Measurements from ENCODE around the gene CYP27B1. TPM values are rescaled to one million over a fixed set of nuclear protein-coding genes. Genes with fewer than 3 reads are reported as not detected.
"Not testable (repeated sequence)": the region's sequence is repeated elsewhere in the genome, so short reads cannot be mapped to it uniquely, and the experiment has no call there.

CYP27B1 gene
- total RNA-seq, 1 donor from 2014 or later = not detected

GRCh38 chr12:57724936-57725740, 41.7 kb downstream of the CYP27B1 start:
- FAIRE-seq = no peak
- DNase-seq (ENCODE audit: low spot score in 2 of 2) = peak in 1 of 2 donors; percentile 10

DNA sequence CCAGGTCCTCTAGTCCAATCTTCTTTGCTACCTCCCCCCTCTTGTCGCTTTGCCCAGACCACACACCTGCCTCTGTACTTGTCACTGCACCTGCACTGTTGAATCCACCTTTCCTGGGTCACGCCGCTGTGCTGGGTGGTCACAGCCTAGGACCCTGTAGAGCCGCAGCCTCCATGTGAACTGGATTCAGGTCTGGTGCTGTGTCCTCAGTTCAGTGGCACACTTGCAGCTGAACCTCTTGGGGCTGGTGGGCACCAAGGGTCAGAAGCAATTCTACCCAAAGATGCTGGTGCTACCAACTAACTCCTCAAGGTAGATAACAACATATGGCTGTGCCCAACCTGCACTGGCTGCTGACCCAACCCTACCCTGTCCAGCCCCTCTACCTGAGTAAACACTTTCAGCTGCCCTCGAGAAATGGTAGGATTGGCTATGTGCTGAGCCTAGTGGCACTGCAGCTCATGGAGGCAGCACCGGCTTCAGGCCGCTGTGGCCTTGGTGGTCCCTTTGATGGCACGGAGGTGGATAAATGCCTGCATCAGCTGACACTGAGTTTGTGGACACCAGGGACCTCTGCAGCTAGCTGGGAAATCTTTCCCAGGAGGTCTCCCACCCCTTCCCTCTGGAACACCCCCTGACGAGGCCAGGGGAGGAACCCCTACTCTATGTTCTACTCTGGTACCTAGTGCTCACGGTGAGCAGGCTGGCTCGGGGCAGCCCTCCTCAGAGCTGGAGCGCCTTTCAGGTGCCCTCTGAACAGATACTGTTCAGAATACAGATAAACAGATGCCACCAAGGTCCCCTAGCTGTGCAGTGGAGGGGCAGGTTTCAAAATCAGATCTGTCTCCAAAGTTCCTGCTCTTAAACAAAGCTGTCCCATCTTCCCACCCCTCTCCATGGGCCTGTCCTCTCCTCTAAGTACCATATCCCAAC, 42.6 kb downstream of the CYP27B1 start:
- DNase-seq (ENCODE audit: low spot score in 2 of 2) (peak in 1 of 2 donors; percentile 18), FAIRE-seq (no peak)

DNA sequence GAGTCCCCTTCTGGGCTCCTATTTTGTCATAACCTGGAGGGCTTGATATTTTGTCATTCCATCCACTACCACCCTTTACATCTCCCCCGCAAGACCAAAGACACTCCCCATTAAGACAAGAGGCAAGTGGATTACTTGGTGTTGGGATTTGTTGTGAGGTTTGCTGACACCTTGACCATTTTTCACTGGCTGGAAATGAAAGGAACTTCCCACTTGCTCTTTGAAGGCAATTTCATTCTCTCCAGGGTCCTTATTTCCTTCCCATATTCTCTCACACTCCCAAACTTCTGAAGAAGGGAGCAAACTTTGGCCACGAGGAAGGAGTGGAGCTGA, 43.3 kb downstream of the CYP27B1 start:
- peak in 1 of 2 donors; percentile 12 for DNase-seq (ENCODE audit: low spot score in 2 of 2)
- no peak for FAIRE-seq

DNA sequence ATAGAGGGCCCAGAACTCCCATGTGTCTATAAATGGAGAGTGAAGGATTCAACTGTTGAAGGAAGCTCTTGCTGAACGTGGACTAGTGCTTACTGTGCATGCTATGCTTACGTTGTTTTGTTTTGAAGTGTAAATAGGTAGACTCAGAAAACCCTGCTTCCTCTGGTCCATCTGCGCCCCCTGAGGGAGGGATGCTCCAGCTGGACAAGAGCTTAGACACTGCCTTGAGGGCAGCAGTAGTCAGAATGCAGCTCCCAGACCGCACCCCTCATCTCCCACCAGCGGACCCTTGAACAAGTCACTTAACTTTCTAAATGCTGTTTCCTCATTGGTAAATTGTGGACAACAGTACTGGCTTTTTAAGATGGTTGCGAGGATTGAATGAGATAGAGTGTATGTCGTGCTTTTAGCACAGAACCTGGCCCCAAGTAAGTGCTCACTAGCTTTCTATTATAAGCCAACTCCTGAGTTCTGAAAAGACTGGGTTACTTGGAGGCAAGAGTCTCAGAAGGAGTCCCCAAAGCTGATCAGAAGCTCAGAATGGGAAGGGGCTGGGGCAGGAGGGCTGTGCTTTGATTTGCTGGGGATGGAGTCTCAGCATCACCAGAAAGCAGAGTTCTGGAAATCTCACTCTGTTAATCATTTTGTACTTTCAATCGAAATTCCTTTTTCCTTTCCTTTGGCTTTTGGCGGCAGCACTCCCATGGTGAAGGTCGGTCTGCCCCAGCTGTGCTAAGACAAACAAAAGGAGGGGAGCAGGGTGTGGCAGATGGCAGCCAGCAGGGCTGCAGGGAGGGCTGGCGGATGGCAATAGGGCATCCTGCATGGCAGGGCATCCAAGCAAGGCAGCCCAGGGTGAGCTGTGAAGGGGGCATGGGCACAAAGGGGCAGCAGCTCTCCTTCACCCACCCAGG, 43.9 kb downstream of the CYP27B1 start:
- DNase-seq (ENCODE audit: low spot score in 2 of 2) = peak in 1 of 2 donors; percentile 11
- FAIRE-seq = no peak

GRCh38 chr12:57721846-57722608, 44.9 kb downstream of the CYP27B1 start:
- FAIRE-seq = not testable (repeated sequence)
- peak in 1 of 2 donors; percentile 6 for DNase-seq (ENCODE audit: low spot score in 2 of 2)

GRCh38 chr12:57720606-57721595, 46.0 kb downstream of the CYP27B1 start:
- no peak for FAIRE-seq
- no peak for DNase-seq (ENCODE audit: low spot score in 2 of 2)

DNA sequence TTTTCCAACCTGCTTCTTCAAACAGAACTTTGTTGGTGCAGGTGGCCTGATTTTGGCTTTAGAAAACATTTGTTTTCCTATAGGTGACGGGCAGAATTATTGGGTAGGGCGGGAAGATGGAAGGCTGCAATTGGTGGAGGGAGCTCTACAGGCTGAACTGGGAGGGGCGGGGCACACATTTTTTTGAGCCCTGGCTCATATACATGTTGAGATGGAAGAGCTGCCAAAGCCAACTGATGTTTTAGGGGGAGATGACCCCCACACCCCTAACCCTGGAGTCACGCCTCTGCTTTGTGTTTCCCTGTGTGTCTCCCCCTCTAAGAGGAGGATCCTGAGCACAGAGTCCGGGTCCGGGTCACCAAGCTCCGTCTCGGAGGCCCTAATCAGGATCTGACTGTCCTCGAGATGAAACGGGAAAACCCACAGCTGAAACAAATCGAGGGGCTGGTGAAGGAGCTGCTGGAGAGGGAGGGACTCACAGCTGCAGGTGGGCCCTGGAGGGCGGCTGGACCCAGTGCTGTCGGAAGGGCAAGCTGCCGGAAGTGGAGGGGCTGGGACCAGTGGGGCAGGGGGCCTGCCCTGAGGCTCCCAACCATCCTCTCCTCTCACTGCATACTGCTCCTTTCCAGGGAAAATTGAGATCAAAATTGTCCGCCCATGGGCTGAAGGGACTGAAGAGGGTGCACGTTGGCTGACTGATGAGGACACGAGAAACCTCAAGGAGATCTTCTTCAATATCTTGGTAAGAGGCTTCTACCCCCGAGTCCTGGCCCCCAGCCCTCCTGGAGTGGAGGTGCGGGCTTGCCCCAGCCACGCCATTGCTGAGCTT, 46.9 kb downstream of the CYP27B1 start:
- FAIRE-seq = no peak
- DNase-seq (ENCODE audit: low spot score in 2 of 2) = no peak

- no peak for DNase-seq (ENCODE audit: low spot score in 2 of 2)
- FAIRE-seq = no peak
Measured at GRCh38 chr12:57718641-57719528, 48.0 kb downstream of the CYP27B1 start.

- DNase-seq (ENCODE audit: low spot score in 2 of 2) (no peak), FAIRE-seq (no peak)
Measured at GRCh38 chr12:57717846-57718640, 48.8 kb downstream of the CYP27B1 start.

- no peak for DNase-seq (ENCODE audit: low spot score in 2 of 2)
- FAIRE-seq = no peak
Measured at GRCh38 chr12:57717131-57717530, 49.7 kb downstream of the CYP27B1 start.

- no peak for FAIRE-seq
- no peak for DNase-seq (ENCODE audit: low spot score in 2 of 2)
Measured at GRCh38 chr12:57716305-57716704, 50.6 kb downstream of the CYP27B1 start.

GRCh38 chr12:57715786-57716185, 51.1 kb downstream of the CYP27B1 start:
- FAIRE-seq (no peak), DNase-seq (ENCODE audit: low spot score in 2 of 2) (no peak)

DNA sequence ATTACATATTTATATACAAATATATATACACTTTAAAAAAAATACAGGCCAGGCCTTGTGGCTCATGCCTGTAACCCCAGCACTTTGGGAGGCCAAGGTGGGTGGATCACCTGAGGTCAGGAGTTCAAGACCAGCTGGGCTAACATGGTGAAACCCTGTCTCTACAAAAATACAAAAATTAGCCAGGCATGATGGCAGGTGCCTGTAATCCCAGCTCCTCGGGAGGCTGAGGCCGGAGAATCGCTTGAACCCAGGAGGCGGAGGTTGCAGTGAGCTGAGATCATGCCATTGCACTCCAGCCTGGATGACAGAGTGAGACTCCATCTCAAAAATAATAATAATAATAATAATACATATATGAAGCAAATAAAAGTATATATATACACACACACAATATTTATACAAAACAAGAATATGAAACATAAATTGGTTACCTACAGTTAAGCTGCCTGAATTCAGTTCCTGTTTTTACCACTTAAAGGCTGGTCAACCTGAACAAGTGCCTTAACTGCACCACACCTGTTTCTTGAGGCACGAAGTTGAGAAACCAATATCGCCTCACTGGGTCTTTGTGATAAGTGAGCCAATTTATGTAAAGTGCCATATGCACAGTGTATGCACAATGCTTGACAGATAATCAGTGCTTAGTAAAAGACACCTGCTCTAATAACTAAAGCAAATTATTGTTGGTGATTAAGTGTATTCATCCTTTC, 51.7 kb downstream of the CYP27B1 start:
- not testable (repeated sequence) for FAIRE-seq; DNase-seq (ENCODE audit: low spot score in 2 of 2)

DNA sequence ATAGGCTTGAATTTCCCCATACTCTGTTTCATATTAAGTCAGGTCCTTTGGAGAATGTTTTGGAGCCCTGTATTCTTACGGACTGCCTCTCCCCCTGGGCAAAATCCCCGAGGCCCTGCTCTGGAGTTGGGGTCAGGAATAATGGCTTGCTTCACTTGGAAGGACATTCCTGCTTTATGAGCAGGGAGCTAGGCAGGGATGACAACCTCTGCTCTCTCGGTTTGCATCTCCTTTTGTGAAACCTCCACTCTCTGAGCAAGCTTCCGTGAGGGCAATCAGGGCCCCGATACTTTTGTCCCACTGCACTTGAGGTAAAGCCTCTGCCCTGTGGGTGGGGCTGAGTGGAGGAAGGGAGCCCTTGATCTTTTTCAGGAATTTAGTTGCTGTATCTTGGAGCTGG, 53.7 kb downstream of the CYP27B1 start:
- DNase-seq (ENCODE audit: low spot score in 2 of 2) (no peak), FAIRE-seq (no peak)

- no peak for FAIRE-seq
- peak in 1 of 2 donors; percentile 27 for DNase-seq (ENCODE audit: low spot score in 2 of 2)
Measured at GRCh38 chr12:57712701-57713100, 54.2 kb downstream of the CYP27B1 start.
